NCI-H460 (cell line): ENCODE measurements around the gene EVA1B. TPM values are rescaled to one million over a fixed set of nuclear protein-coding genes. Genes with fewer than 3 reads are reported as not detected.

Source experiments
- DNase-seq: peaks from one replicate; pipeline ENCODE4 v3.0.0-alpha.2; 2016; ENCODE audit warnings: low read depth; ENCODE audit errors: extremely low read depth
- total RNA-seq: library from RNA; depleted of rRNA; stranded (reverse); fragments of >200 nt; shearing (Covaris generic); gene quantifications from 2 replicates; pipeline ENCODE4 v1.2.3, GENCODE V29; 2014; rRNA removed

The EVA1B gene
- total RNA-seq, 1 experiment from 2014 or later, result 1.6 TPM

DNA sequence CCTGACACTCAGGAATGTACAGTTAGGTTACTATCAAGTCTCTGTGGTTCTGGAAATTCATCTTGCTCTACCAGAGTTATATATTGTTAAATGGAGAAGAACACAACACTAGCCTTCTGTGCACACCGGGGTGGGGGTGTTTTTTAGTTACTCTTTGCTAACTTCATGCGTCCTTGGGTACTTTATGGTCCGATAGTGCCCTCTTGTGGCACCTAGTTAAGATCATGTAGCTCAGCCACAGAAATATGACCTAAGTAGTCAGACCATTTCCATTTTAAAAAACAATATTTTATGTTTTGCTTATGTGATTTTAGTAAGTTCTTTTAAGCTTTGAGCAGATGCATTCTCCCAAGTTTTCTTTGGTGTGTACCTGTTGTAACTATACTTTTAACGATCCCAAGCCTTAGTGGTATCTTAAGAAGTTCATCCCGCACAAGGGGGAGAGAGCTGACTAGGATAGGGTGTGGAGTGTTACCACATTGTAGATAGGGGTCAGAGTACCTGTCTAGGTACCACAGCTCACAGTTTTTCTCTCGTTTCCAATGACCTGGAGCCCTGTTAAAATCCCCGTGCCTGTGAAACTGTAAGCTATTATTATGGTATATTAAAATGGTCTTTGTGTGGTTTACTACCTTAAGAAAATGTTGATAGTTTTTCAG, 37.9 kb downstream of the EVA1B start:
- peak; percentile 72 for DNase-seq

DNA sequence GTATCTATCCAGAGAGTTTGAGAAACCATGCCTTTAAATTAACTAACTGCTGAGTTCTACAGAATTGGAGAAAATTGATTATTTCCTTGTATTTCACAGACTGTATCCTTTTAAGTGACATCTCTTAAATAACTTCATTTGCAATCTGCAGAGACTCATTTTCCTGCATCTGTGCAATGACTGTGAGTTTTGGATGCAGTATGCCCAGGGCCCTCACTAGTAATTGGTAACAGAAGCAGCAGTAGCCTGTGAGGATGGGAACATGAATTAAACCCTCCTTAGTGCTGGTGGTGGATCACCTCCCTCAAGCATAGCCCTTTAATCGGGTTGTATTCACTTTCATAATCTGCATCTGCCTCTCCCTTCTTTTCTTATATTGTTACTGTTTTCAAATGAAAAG, 38.9 kb downstream of the EVA1B start:
- DNase-seq, result no peak

DNA sequence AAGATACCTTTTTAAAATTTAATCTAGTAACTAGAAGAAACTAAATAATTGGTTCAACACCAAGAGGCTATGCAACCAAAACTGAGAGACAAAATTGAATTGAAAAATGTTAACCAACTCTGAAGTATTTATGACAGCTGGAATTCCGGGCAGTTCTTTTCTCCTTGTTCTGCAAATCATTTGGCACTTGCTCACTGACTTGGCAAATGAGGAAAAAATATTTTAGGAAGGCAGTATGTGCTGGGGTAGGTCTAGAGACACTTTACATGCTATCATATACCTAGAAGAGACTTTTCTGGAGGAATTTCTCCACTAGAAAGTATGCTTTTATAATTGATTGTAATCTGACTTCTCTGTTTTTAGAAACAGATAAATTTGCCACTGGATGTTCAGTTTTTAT, 39.4 kb downstream of the EVA1B start:
- DNase-seq, result no peak

- DNase-seq, result no peak
These were observed 43.6 kb downstream of the EVA1B start for GRCh38 chr1:36279789-36280296.

DNA sequence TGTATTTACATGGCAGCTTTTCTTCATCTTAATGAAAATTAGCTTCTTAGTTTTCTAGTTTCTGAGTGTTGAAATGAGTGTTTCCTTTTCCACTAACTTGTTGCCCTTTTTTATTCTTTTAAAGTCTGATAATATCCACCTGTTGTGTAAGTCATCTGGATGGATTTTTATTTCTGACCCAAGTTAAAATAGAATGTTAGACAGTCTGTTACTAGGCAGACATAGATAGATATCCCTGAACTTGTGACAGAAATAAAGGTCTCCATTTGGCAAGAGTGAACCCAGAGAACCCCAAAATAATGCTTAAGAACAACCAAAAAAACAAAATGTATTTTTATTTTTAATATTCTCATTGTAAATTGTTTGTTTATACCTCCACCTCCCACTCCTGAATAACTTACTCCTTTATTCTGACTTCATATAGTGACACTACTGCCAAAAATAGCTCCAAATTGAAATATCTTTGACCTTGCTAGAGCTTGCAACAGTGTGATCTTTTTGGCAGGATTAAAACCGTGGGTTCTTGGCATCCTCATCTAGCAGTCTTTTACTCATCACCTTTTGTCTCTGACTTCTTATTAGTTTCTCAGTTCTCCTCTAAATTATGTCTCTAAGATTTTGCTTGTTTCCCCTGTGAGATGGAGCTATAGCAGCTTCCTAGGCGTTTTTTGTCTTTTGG, 44.2 kb downstream of the EVA1B start:
- no peak for DNase-seq

DNA sequence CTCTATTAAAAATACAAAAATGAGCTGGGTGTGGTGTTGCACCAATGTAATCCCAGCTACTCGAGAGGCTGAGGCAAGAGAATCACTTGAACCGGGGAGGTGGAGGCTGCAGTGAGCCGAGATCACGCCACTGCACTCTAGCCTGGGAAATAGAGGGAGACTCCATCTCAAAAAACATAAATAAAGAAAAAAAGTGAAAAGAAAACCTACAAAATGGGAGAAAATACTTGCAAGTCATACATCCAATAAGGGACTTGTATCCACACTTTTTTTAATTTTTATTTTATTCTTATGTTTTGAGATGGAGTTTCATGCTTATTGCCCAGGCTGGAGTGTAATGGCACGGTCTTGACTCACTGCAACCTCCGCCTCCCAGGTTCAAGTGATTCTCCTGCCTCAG, 46.8 kb downstream of the EVA1B start:
- no peak for DNase-seq

DNA sequence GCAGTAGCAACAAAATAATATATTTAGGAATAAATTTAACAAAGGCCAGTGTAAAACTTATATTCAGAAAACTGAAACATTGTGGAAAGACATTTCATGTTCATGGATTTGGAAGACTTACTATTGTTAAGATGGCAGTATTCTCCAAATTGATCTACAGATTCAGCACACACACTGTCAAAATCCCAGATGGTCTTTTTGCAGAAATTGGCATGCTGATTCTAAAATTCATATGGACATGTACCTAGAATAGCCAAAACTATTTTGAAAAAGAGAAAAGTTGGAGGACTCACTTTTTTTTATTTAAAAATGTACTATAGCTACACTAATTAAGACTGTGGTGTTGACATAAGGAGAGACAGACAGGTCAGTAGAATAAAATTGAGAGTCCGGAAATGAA, 49.2 kb downstream of the EVA1B start:
- no peak for DNase-seq

- DNase-seq, result no peak
These were observed 50.4 kb downstream of the EVA1B start for GRCh38 chr1:36273024-36273423.

Other genes with a start within 250 kb of the EVA1B start
- not detected in 2 replicates for gene TEKT2, start 239.6 kb downstream of the EVA1B start, total RNA-seq
- 16.7 and 21.5 TPM in 2 replicates for gene ADPRS, start 234.8 kb downstream of the EVA1B start, total RNA-seq
- gene COL8A2, start 198.4 kb downstream of the EVA1B start, total RNA-seq, result 0.12 and 0.20 TPM in 2 replicates
- gene TRAPPC3, start 174.2 kb downstream of the EVA1B start, total RNA-seq, result 54.7 and 62.9 TPM in 2 replicates
- gene MAP7D1, start 167.5 kb downstream of the EVA1B start, total RNA-seq, result 33.7 and 33.9 TPM in 2 replicates
- 59.9 and 67.7 TPM in 2 replicates for gene THRAP3, start 99.2 kb downstream of the EVA1B start, total RNA-seq
- 1.3 and 1.5 TPM in 2 replicates for gene SH3D21, start 17.3 kb downstream of the EVA1B start, total RNA-seq
- 12.2 and 12.5 TPM in 2 replicates for gene STK40, start 62.3 kb upstream of the EVA1B start, total RNA-seq
- gene LSM10, start 74.3 kb upstream of the EVA1B start, total RNA-seq, result 10.8 and 12.8 TPM in 2 replicates
- gene OSCP1, start 126.8 kb upstream of the EVA1B start, total RNA-seq, result 6.0 and 6.8 TPM in 2 replicates
- gene MRPS15, start 140.7 kb upstream of the EVA1B start, total RNA-seq, result 139 and 142 TPM in 2 replicates
- 0.20 TPM in 1 of 2 replicates, not detected in the other for gene CSF3R, start 159.3 kb upstream of the EVA1B start, total RNA-seq